Activated CD8-positive, alpha-beta T cell treated with anti-CD3 and anti-CD28 coated beads, Interleukin-2, amount 10 ng/mL, durations not matched to agents 7 days and 5 days (primary cell): ENCODE measurements around the gene LIFR. TPM values are rescaled to one million over a fixed set of nuclear protein-coding genes. Genes with fewer than 3 reads are reported as not detected.

Source experiments
- ATAC-seq: fragments of 150-1000 bp; cut with Tn5 transposase; one replicate; pipeline ENCODE4 v1.10.0; 2021; ENCODE audit warnings: moderate library complexity
- CTCF ChIA-PET: fragments of 350-600 bp; sonication (Branson Sonifier 250); formaldehyde crosslinking; loops from one replicate; lab custom pipeline; 2021; ENCODE audit warnings: antibody characterized with exemption; lab: Charles Lee
- POLR2A ChIA-PET: fragments of 350-600 bp; sonication (Branson Sonifier 250); formaldehyde crosslinking; loops from one replicate; lab custom pipeline; 2021; ENCODE audit warnings: antibody characterized with exemption; lab: Charles Lee
- DNase-seq: peaks from one replicate; pipeline ENCODE4 v3.0.0-alpha.2; 2020
- H3K27ac Mint-ChIP-seq: one replicate; pipeline ENCODE4 v1.8.0; 2021; ENCODE audit warnings: mild to moderate bottlenecking, mixed read lengths
- H3K27me3 Mint-ChIP-seq: one replicate; pipeline ENCODE4 v1.8.0; 2021; ENCODE audit warnings: low read depth, mixed read lengths
- H3K36me3 Mint-ChIP-seq: one replicate; pipeline ENCODE4 v1.8.0; 2021; ENCODE audit warnings: low read depth, mixed read lengths
- H3K4me1 Mint-ChIP-seq: one replicate; pipeline ENCODE4 v1.8.0; 2021; ENCODE audit warnings: low read depth, mixed read lengths
- H3K4me3 Mint-ChIP-seq: one replicate; pipeline ENCODE4 v1.8.0; 2021; ENCODE audit warnings: mild to moderate bottlenecking, mixed read lengths
- H3K9me3 Mint-ChIP-seq: one replicate; pipeline ENCODE4 v1.8.0; 2022; ENCODE audit warnings: mixed read lengths; ENCODE audit not compliant: insufficient read depth
- total RNA-seq, 2 experiments: library from RNA; stranded (reverse); gene quantifications; one replicate each; pipeline ENCODE4 v1.2.3, GENCODE V29; 2021

Gene LIFR
- total RNA-seq, 2 experiments from 2014 or later, result not detected

DNA sequence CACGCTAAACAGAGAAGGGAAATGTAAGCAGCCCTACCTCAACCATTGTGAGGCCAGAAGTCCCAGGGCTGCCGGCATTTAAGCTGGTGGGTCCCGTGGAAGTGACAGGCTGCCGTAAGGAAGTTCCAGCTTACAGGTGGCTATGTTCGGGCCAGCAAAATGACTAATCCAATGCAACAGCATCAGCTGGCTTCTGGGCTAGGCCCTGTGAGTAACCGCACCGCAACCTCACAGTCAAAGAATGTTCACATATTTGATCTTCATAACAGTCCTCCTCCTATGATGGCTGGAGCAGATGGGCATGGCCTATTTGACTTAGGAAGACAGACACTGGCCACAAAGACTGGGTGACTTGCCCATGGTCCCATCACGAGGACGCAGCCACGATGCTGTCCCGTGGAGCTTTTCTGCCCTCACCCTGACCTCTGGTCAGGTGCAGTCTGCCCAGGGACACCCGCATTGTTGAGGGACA, 88.2 kb downstream of the LIFR start:
- POLR2A ChIA-PET, result interaction anchor here (0.6 kb wide), 1 partner anchor 256 kb away, joined by 3 read pairs; no protein-coding TSS in a partner anchor
- Mint-ChIP-seq H3K4me1 (no peaks in the 10 kb centered on the region), H3K36me3 (no peaks in the 10 kb centered on the region), H3K4me3 (no peak overlapping the region), H3K9me3 (no peaks in the 10 kb centered on the region), H3K27ac (no peak overlapping the region), H3K27me3 (peaks cover 26% of the 10 kb centered on the region)
- ATAC-seq (no peak), DNase-seq (no peak)
- CTCF ChIA-PET, result interaction anchor here (1.1 to 1.3 kb wide), 2 partner anchors 27 to 48 kb away, joined by 4 read pairs; no protein-coding TSS in a partner anchor

DNA sequence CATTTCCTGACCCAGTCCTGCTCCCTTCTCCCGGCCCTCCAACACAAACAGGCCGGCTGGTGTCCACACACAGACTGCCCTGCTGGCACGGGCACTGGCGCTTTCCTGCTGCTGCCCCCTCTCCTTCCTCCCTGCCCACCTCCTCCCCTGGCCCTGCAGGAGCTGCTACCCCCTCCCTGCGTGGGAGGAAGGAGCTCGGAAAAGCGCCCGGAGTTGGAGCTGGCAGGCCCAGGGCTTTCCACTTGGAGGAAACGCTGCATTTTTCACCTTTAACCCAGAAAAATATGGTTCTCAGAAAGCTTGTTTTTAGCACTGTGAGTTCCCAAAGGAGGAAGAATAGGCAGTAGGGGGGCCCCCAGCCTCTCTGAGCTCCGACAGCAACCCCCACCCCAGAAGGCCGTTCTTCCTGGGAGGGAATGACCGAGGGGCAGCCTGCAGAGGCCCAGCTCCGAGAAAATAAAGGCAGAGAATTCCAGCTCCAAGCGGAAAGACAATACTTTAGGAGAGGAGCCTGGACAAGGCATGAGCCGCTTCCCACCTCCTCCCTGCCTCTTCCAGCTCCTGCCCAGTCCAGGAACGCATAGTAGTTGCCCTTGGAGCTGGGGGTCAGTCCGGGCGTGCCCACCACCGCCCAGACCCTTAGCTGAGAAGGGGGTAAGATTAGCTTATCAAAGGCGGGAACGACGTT, 88.9 kb downstream of the LIFR start:
- POLR2A ChIA-PET, result no interaction called here

DNA sequence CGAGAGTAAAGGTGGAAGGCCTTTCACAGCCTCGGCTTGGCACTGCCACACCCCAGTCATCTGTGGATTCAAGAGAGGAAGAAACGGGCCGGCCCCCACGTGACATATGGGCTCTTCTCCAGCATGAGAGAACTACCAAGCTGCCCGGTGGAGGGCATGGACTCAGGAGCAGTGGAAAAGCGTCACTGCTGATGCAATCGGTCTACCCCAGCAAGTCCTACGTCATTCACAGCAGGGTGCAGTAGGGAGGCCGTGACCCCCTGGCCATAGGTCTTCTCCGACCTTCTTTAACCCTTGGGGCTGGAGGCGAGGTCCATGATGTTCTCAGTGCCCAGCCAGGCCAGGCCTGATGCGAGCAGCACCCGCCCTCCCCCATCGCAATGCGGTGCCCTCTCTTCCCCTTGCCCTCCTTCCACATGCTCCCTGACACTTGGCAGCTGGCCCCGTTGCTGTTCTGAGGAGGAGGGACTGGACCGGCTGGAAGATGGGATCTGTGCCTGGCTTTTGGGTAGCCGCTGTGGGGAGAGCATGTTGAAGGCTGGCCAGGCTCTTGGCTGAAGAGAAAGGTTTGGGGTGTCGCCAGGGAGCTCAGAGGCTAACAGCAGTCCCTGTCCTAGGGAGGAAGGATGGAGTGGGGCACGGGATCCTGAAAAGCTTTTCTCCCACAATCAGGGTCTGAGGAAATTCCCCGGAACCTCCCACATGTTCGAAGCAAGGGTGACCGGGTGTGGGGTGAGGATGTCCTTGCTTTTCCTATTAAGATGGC, 89.8 kb downstream of the LIFR start:
- POLR2A ChIA-PET, result no interaction called here
- ATAC-seq, result no peak
- CTCF ChIA-PET, result no interaction called here

More for the DNA sequence above, 88.9 kb downstream of the LIFR start:
- ATAC-seq (no peak), DNase-seq (no peak)
- no peaks in the 10 kb centered on the region for H3K4me1 Mint-ChIP-seq
- CTCF ChIA-PET, result interaction anchor here (1.1 kb wide), 1 partner anchor 26 kb away, joined by 4 read pairs; no protein-coding TSS in a partner anchor
- H3K36me3 Mint-ChIP-seq, result no peaks in the 10 kb centered on the region
- no peak overlapping the region for H3K27ac Mint-ChIP-seq
- H3K27me3 Mint-ChIP-seq, result peaks cover 26% of the 10 kb centered on the region
- no peak overlapping the region for H3K4me3 Mint-ChIP-seq
- no peaks in the 10 kb centered on the region for H3K9me3 Mint-ChIP-seq

DNA sequence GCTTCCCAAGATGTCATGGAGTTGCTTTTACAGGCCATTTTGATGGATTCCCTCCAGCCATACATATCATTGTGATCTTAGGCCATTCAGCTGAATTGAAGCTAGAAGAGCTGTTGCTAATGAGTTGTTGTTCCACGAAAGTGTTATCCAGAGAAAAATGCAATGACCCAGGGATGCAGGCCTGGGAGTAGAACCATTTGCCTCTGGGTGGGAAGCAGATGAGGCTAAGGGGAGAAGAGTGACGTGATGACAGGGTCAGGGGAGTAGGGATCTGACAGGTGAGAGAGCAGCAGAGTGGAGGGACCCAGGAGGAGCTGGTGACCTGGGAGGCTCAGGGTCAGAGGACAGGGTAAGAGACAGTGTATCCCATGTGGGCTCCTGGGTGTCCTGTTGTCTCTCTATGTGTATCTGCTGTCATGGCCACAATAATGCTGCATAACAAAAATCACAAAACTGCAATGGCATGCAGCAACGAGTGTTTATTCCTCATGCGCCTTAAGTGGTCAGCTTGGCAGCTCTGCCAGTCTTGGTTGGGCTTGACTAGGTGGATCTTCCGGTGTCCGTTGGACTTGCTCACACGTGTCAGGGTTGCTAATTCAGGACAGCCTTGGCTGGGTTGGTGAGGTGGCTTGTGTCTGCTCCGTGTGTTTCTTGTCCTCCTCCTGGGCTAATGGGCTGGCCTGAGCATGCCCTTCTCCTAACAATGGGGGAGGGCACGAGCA, 90.6 kb downstream of the LIFR start:
- H3K27ac Mint-ChIP-seq, result no peak overlapping the region
- DNase-seq (no peak), ATAC-seq (no peak)
- no peaks in the 10 kb centered on the region for H3K36me3 Mint-ChIP-seq
- no peaks in the 10 kb centered on the region for H3K4me1 Mint-ChIP-seq
- H3K27me3 Mint-ChIP-seq, result peaks cover 26% of the 10 kb centered on the region
- no peaks in the 10 kb centered on the region for H3K9me3 Mint-ChIP-seq
- ChIA-PET CTCF (interaction anchor here (1.0 kb wide), 1 partner anchor 24 kb away, joined by 4 read pairs; no protein-coding TSS in a partner anchor), POLR2A (no interaction called here)
- H3K4me3 Mint-ChIP-seq, result no peak overlapping the region

More for the DNA sequence above, 89.8 kb downstream of the LIFR start:
- H3K36me3 Mint-ChIP-seq, result no peaks in the 10 kb centered on the region
- peaks cover 23% of the 10 kb centered on the region for H3K27me3 Mint-ChIP-seq
- no peak overlapping the region for H3K4me3 Mint-ChIP-seq
- H3K4me1 Mint-ChIP-seq, result no peaks in the 10 kb centered on the region
- no peaks in the 10 kb centered on the region for H3K9me3 Mint-ChIP-seq
- H3K27ac Mint-ChIP-seq, result no peak overlapping the region
- DNase-seq, result no peak

DNA sequence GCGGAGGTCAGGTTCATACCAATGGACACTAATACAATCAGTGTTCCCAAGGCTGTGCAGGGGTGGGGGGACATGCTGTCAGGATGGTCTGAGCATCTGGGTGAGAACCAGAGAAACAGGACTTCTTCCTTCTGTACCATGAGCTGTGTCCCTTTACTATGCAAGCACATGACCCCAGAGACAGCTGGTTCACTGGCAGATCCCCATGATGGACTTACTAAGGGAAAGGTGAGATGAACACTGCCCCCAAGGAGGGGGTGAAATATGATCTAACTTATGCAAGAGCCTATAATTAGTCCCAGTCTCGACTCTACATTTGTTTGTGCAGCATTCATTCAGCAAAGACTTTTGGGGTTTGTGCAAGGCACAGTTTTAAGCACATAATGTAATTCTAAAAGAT, 91.4 kb downstream of the LIFR start:
- no peak overlapping the region for H3K4me3 Mint-ChIP-seq
- ATAC-seq (no peak), DNase-seq (no peak)
- H3K4me1 Mint-ChIP-seq, result no peaks in the 10 kb centered on the region
- no peak overlapping the region for H3K27ac Mint-ChIP-seq
- no peaks in the 10 kb centered on the region for H3K36me3 Mint-ChIP-seq
- CTCF ChIA-PET, result interaction anchor here (1.0 kb wide), 1 partner anchor 23 kb away, joined by 4 read pairs; no protein-coding TSS in a partner anchor
- POLR2A ChIA-PET, result no interaction called here
- peaks cover 30% of the 10 kb centered on the region for H3K27me3 Mint-ChIP-seq
- no peaks in the 10 kb centered on the region for H3K9me3 Mint-ChIP-seq

- no peak for ATAC-seq
- Mint-ChIP-seq H3K9me3 (no peaks in the 10 kb centered on the region), H3K36me3 (no peaks in the 10 kb centered on the region), H3K4me1 (no peaks in the 10 kb centered on the region), H3K27ac (no peak overlapping the region), H3K27me3 (peaks cover 38% of the 10 kb centered on the region), H3K4me3 (no peak overlapping the region)
- DNase-seq, result no peak
- POLR2A ChIA-PET, result no interaction called here
- CTCF ChIA-PET, result interaction anchor here (0.8 kb wide), 1 partner anchor 81 kb away, joined by 4 read pairs; no protein-coding TSS in a partner anchor
Measured at GRCh38 chr5:38463634-38464521, 92.6 kb downstream of the LIFR start.

DNA sequence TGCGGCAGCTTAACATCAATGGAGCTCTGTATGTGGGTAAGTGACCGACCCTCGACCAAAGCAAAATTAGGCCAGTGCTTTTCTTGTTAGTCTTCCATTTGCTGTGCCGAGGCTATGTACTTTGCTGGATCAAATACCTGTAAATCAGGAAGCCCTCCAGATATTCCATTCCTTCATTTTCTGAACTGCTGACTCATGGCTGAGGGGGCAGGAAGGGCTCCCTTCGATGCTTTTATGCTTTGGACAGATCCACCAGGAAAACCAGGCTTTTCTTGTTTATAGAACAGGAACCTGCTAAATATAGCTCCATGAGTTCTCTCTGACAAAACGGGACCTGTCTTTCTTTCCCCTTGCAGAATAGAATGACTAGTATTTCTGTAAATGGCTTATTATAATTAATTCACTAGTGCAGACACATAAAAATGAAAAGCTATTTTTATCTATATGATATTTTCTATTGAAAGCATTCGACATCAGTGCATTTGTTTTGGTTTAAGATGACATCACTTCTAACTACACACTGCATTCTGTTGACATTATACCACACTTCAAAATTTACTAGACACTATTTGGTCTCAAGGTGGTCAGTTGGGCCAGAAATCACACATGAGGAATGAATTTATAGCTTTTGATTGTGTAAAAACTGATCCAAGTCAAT, 93.3 kb downstream of the LIFR start:
- Mint-ChIP-seq H3K4me1 (no peaks in the 10 kb centered on the region), H3K4me3 (no peak overlapping the region), H3K27me3 (peaks cover 44% of the 10 kb centered on the region), H3K9me3 (no peaks in the 10 kb centered on the region), H3K27ac (no peak overlapping the region), H3K36me3 (no peaks in the 10 kb centered on the region)
- ChIA-PET CTCF (interaction anchor here (0.8 kb wide), 1 partner anchor 81 kb away, joined by 4 read pairs; no protein-coding TSS in a partner anchor), POLR2A (no interaction called here)
- ATAC-seq (no peak), DNase-seq (no peak)

DNA sequence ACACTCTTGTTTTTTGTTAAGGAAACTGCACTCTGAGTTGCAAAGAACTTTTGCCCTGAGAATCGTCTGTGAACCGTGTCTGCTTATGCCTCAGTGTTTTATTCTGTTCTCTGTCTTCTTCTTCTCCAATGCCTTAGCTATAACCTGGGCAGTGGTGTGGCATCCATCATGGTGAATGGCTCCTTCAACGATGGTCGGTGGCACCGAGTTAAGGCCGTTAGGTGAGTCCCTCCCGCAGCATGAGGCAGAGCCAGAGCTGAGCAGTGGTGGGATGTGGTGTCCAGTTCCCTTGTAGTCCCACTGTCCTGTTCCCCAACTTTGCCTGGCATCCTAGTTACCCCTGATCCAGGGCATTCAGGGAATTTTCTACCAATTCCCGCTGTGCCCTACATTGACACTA, 98.3 kb downstream of the LIFR start:
- POLR2A ChIA-PET, result no interaction called here
- H3K4me1 Mint-ChIP-seq, result peaks cover 11% of the 10 kb centered on the region
- DNase-seq (no peak), ATAC-seq (no peak)
- H3K27ac Mint-ChIP-seq, result no peak overlapping the region
- H3K9me3 Mint-ChIP-seq, result no peaks in the 10 kb centered on the region
- CTCF ChIA-PET, result no interaction called here
- no peaks in the 10 kb centered on the region for H3K36me3 Mint-ChIP-seq
- peaks cover 70% of the 10 kb centered on the region for H3K27me3 Mint-ChIP-seq
- no peak overlapping the region for H3K4me3 Mint-ChIP-seq

- CTCF ChIA-PET, result interaction anchor here (7.5 kb wide), 1 partner anchor 15 kb away, joined by 68 read pairs; no protein-coding TSS in a partner anchor
Measured at GRCh38 chr5:38456657-38457399, 99.6 kb downstream of the LIFR start.

DNA sequence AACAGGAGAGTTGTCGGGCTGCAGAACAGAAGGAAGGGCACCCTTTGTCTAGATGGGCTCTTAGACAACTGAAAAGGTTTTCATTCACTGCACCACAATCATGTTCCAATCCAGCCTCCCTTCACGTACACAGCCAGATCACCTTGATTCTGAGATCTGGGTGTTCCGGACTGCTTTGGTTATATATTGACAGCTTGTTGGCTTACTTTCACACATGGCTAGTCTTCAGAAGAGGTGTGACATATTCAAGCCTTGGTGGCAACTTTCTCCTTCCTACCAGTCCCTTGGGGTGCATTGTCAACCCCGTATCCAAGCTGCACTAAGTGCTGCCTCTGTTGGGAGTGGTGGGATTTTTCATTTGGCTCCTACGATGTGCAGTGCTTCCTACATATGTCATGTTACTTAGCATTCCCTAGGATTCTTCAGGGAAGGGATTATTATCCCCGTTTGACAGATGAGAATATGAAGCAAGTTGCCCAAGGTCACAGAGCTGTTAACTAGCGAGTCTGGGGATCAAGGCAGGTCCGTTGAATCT, 100.6 kb downstream of the LIFR start:
- DNase-seq, result no peak
- Mint-ChIP-seq H3K27me3 (peaks cover 75% of the 10 kb centered on the region), H3K36me3 (no peaks in the 10 kb centered on the region)

More at GRCh38 chr5:38456657-38457399, 99.6 kb downstream of the LIFR start:
- Mint-ChIP-seq H3K4me3 (no peak overlapping the region), H3K36me3 (no peaks in the 10 kb centered on the region), H3K27ac (no peak overlapping the region), H3K4me1 (peaks cover 21% of the 10 kb centered on the region), H3K27me3 (peaks cover 72% of the 10 kb centered on the region), H3K9me3 (no peaks in the 10 kb centered on the region)
- ATAC-seq (no peak), DNase-seq (no peak)
- POLR2A ChIA-PET, result no interaction called here

More for the DNA sequence above, 100.6 kb downstream of the LIFR start:
- Mint-ChIP-seq H3K27ac (no peak overlapping the region), H3K4me1 (peaks cover 21% of the 10 kb centered on the region), H3K9me3 (no peaks in the 10 kb centered on the region), H3K4me3 (no peak overlapping the region)
- no peak for ATAC-seq
- POLR2A ChIA-PET, result no interaction called here
- CTCF ChIA-PET, result interaction anchor here (7.5 kb wide), 1 partner anchor 14 kb away, joined by 68 read pairs; no protein-coding TSS in a partner anchor
